ENCODE results near the gene DAZL.
"Not testable (repeated sequence)": the region's sequence is repeated elsewhere in the genome, so short reads cannot be mapped to it uniquely, and the experiment has no call there.

Gene DAZL, protein sequence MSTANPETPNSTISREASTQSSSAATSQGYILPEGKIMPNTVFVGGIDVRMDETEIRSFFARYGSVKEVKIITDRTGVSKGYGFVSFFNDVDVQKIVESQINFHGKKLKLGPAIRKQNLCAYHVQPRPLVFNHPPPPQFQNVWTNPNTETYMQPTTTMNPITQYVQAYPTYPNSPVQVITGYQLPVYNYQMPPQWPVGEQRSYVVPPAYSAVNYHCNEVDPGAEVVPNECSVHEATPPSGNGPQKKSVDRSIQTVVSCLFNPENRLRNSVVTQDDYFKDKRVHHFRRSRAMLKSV

DNA sequence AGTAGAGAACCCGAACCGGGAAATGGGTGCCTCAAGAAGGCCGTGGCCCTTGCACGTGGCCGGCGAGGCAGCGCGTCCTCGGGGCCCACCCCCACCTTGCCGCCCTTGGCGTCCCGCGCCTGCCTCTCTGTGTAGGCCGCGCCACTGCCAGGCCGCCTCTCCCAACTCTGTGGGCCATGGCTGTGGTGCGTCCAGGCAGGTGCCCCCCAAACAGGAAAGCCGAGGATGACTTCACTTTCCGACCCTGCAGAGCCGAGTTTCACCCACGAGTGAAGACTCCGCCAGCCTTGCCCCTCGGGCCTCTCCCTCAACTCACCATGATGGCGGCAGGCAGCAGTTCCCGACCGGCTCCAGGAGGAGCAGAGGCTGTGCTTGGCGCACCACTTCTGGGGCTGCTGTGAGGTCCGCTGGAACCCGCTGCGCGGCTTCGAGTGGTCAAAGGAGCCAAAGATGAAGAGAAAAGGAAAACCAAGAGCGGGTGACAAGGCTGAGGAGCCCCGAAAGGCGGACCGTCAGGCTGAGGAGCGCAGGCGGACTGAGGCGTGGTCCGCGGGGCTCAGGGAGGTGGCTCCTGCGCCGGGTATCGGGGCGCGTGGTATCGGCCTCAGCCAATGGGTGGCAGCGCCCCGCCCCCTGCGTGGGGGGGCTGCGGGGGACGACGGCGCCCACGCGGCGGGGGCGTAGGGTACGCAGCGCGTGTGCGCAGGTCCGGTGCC is at the start of gene DAZL:
TSS of gene DAZL (minus strand) at position 537 of the 716 bp plus-strand sequence. CDS start at position 319, 218 bp downstream.
- DNase-seq (ENCODE audit: low read depth) = no peak

DNA sequence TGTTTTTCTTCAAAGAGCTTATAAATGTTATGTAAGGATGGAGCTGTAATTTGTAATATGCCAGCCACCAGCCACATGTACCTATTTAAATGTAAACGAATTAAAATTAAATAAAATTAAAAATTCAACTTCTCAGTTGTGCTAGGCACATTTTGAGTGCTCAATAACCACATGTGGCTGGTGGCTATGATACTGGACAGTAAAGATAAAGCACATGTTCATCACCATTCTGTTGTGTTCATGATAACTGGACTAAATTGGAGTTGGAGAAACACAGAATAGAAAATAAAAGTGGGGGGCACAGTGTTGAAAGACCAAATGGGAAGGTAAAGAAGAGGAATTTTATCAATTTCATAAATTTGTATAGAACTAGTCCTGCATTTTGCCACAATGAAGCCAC is 49.8 kb upstream of the DAZL start:
- DNase-seq (ENCODE audit: low read depth) = no peak

DNA sequence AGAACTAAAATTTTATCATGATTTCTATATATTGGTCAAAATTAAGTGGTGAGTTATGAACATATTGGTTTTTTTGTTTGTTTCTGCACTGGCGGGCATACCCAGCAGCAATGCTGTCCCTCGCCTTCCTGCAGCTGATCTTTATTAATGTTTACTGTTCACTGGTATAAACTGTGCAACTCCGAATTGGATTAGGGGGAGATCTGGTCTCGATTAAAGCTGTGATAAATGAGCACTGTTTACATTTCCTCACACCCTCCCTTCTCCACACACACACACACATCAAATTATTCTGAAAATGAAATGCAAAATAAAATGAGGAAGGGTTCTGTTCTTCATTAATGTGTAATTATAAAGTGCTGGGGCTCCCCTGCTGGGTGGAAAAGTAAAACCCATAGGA is 48.5 kb upstream of the DAZL start:
- no peak for DNase-seq (ENCODE audit: low read depth)

DNA sequence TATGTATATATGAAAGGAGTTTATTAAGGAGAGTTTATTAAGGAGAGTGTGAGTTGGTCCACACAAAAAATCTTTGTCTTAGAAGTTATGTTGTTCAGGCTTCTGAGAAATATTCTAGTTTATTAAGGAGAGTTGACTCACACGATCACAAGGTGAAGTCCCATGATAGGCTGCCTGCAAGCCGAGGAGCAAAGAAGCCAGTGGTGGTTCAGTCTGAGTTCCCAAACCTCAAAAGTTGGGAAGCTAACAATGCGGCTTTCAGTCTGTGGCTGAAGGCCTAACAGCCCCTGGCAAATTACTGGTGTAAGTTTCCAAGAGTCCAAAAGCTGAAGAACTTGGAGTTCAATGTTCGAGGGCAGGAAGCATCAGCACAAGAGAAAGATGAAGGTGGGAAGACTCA is 42.4 kb upstream of the DAZL start:
- no peak for DNase-seq (ENCODE audit: low read depth)

DNA sequence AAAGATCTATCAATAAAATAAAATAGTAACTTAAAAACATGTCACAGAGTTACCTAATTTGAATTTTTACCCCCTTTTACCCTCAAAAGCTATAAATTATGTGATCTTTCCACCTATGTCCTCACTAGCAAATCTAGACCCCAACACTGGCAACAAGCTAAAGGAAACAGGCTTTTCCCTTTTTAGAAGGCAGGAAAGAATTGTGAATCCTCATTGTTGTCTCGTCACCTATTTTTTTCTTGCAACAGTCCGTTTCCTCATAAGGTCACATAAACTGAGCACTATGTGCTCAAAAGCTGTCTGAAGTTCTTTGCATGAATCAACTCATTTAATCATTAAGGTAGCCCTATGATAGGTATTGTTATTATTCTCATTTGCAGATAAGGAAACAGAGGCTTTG is 34.6 kb upstream of the DAZL start:
- DNase-seq (ENCODE audit: low read depth) = no peak

DNA sequence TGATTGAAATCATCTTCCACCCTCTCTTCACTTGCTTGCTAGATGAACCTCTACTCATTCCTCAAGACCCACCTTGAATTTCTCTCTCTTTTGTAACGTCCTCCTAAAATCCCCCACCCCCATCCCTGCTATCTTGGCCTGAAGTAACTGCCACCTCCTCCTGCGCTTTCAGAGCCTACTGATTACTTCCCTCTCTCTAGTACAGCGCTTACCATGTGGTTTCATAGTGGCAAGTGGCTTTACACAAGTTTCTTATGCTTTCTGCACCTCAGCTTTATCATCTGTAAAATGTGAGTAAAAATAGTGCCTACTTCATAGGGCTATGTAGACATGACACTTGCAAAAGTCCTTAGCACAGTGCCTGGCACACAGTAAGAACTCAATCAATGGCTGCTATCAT is 28.7 kb upstream of the DAZL start:
- DNase-seq (ENCODE audit: low read depth) = no peak

DNA sequence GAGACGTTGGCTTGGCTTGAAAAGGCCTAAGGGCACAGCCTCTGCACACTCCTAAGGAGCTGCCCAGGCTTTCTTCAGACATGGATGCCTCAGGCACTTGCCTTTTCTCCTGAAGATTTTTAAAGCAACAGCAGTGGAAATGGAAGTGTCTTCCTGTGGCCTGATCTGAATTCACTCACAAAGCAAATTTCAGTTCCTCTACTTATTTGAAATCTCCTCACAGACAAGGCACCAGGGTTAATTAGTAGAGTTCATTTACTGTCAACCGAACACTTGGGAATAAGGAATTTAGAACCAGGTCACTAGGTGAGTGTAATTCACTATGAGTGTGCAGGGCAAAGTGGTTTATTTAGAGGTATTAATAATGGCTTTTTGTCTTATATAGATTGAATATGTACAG is 27.2 kb upstream of the DAZL start:
- no peak for DNase-seq (ENCODE audit: low read depth)

DNA sequence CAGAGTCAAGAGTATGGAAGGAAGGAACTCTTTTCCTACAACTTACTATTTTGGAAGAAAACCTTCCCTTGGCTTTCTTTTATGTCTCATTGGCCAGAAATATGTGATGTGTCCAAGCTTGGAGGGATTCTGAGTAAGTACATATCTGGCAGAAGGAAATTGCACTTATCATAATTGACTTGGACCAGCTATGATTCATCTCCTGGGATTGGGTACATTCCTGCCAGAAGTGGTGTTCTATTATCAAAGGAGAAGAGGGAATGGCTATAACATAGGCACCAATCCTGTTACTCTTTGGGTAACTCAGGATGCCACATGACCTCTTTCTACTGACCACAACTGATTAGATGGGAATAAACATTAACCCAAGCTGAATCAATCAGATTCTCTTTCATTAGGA is 13.5 kb upstream of the DAZL start:
- no peak for DNase-seq (ENCODE audit: low read depth)

DNA sequence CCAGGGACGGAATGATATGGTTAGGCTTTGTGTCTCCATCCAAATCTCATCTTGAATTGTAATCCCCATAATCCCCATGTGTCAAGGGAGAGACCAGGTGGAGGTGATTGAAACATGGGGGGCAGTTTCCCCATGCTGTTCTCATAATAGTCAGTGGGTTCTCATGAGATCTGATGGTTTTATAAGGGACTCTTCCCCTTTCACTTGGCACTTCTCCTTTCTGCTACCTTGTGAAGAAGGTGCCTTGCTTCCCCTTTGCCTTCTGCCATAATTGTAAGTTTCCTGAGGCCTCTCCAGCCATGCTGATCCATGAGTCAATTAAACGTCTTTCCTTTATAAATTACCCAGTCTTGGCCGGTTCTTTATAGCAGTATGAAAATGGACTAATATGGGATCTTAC is 11.9 kb upstream of the DAZL start:
- not testable (repeated sequence) for DNase-seq (ENCODE audit: low read depth)

DNA sequence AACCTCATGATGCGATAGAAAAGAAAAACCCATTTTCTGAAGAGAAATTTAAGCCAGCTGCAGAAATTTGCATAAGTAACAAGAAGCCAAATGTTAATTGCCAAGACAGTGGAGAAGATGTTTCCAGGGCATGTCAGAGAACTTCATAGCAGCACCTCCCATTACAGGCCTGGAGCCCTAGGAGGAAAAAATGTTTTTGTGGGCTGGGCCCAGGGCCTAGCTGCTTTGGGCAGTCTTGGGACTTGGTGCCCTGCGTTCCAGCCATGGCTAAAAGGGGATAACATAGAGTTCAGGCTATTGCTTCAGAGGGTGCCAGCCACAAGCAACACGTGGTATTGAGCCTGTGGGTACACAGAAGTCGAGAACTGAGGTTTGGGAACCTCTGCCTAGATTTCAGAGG is 10.9 kb upstream of the DAZL start:
- DNase-seq (ENCODE audit: low read depth) = no peak

DNA sequence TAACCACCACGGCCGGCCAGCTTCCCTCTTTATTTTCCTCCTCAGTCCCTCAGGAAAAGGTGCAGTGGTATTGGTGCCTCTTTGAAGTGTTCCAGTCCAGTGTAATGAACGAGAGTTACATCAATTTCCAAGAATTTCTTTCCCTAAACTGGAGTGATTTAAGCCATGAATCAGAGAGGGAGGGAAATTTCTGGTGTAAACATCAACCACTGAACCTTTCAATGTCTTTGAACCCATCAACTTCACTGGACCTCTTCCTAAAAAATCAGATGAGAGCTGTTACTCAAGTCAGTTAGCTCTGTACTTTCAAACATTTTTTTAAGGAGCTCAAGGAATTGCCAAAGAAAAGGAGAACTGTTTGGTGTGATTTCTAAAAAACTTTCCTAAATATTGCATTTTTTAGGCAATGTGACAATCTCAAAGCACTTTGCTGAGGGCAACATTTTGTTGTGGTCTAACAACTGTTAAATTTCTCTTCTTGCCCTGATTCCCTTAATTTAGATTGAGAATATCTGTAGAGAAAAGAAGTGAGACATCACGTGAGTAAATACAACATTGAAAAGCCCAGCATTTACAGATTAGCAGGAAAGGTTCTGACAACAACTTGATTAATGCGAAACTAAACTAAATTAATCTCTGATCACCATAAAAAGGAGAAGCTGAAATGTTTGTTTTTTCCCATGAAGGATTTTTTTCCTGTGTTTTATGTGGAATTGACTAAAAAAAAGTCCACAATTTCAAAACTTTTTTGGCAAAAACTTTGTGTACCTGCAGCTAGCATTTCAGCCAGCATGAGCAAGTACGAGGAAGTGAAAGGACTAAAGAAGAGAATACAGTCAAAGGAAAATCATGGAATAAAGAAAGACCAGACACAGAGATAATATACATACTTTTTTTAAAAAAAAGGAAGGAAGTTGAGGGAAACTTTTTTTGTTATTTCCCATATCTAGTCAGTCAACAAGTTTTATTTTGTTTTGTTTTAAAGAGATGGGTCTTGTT is 9.1 kb upstream of the DAZL start:
- DNase-seq (ENCODE audit: low read depth) = no peak

DNA sequence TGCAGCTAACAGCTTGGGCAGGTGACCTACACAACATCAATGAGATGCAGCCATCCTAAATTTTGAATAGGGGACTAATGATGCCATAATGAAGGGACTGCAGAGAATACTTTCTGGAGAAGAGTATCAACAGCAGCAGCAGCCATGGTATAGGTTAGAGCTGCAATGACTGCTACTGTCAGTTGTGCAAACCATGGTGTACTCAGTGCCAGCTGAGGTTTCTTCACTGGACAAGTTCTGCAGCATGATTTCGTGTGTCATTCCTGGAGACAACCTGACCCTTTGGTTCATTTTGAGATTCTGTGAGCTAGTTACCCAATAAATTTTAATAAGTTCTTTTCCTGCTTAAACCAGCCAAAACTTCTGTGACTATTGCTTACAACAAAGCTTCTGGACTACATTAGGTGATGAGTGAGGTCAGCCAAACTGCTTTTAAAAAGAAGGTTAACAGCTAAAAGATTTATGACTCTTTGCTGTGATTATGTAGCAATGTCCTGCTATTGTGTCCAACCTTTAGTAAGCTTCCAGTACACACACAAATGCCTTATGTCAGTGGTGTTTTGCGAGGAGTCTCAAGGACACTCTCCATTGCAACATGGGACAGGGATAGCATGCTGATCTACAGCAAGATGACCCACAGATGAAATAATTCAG is 4.8 kb upstream of the DAZL start:
- no peak for DNase-seq (ENCODE audit: low read depth)

DNA sequence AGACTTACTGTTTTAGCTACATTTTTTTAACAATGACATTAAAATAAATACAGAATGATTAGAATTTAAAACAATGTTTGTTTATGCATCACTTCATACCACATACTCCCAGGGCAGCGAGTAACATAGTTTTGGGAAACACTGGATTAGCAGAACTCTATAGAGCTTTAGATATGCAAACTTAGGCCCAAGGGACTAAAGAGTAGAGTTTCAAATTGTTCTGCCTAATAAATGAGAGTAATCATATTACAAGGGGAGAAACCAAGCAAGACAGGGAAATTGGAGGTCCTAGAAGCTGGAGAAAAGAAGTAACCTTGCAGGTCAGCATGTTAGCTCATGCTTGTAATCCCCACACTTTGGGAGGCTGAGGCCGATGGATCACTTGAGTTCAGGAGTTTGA is 3.6 kb upstream of the DAZL start:
- no peak for DNase-seq (ENCODE audit: low read depth)

DNA sequence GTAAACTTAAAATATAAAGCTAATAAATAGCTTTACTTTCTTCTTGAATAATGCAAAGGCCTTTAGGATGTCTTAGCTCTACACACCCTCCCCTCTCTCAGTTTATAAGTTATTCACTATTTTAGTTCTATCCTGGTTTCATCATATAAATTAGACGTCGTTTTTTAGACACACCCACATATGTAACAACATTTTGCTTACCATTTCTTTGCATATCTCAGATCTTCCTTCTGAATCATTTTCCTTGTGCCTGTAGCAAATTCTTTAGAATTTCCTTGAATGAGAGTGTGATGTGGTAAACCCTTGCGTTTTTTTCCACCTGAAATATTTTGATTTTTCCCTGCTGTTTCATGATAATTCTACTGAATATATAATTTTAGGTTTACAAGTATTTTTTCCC is 2.5 kb upstream of the DAZL start:
- no peak for DNase-seq (ENCODE audit: low read depth)

DNA sequence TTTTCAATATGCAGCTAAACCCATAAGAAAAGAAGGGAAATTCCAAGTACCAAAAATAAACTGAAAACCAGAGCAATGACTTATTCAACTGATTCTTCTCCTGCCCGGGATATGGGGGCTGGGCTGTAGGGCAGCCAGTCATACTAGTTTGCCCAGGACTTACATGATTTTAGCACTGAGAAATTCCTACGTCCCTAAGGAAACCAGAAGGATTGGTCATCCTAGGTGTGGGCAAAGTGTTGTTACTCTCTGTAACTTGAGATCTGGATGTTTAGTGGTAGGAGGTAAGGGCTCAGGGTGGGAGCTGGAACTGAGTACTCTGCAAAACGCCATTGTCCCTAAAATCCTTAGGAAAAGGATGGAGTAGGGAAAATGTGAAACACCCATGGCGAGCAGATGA is 1.2 kb upstream of the DAZL start:
- no peak for DNase-seq (ENCODE audit: low read depth)

DNA sequence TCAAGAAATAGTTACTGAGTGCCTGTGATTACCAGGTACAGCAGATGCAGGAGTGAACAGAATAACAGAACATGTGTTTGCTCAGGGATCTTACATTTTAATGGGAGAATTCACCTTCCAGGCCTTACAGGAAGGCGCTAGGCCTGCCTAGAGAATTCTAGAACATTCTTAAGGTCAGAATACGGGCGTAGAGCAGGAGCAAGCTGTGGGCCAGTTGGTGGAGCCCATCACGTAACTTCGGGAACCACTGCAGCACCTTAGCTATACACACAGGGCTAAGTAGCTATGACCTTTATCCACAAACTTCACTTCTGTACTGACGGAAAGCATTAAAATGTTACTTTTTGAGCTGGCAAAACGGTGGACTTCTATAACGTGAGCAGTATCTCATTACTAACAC is 743 bp upstream of the DAZL start:
- DNase-seq (ENCODE audit: low read depth) = no peak

DNA sequence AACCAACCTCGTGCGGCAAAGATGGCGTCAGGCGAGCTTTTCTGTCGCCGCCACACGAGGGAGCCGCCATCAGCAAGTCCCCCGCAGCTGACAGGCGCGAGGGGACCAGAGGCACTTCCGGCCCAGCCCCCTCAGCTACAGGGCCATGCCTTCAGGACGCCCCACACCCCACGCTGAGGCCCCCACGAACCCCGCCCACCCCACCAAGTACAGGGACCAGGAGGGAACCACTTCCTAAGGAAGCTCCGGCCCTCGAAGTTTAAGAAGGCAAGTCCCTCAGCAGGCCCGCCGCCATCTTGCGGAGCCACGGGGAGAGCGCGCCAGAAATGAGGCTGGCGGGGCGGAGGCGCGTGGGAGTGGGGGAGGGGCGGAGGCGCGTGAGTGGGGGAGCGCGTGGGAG is 790 bp downstream of the DAZL start:
- DNase-seq (ENCODE audit: low read depth) = no peak

DNA sequence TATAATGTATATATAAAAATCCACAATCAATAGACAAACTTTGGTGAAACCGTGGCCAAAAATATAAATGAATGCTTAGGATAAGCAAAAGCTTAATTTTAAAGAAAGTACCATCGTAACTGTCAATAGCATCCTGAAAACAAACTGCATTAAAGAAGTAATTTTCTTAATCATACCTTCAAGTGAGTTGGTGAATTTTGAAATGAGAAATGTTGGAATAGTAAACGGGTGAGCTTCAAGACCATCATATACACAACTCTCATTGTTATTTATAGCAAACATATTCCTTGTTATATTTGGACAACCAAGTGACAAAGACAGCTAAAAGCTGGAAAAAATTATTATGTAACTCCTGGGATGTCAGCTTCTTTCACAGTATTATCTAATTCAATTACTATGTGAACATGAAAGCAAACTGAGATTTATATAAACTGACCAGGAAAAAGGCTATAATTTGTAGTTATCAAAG is 3.7 kb downstream of the DAZL start:
- DNase-seq (ENCODE audit: low read depth) = no peak

DNA sequence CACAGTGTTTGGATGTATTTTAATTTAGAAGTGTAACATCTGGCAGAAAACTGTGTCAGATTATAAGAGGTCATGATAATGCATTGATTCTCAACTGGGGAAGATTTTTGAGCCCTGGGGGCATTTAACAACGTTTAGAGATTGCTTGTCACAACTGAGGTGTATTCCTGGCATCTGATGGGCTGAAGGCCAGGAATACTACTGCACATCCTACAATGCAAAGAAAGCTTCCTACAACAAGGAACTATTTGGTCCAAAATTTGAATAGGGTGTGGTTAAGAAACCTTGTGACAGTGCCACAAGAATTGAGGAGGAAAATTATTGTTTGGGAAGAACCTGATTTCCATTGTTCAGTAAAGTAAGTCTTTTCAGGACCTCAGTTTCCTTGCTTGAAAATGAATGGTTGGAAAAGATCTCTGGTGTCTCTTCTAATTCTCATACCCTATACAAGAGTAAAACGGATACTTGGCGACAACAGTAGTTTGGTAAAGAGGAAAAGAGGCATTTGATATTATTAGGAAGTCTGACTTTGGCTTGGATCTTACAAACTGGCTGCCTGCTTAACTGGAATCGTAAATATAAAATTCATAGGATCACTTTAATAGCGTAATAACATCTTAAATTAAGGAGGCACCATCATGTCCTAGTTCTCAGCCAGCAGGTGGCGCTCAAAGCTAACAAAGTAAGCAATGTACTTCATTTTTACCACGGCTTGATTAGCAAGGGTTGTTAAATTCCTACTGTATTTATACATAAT is 4.3 kb downstream of the DAZL start:
- DNase-seq (ENCODE audit: low read depth) = peak; percentile 75

DNA sequence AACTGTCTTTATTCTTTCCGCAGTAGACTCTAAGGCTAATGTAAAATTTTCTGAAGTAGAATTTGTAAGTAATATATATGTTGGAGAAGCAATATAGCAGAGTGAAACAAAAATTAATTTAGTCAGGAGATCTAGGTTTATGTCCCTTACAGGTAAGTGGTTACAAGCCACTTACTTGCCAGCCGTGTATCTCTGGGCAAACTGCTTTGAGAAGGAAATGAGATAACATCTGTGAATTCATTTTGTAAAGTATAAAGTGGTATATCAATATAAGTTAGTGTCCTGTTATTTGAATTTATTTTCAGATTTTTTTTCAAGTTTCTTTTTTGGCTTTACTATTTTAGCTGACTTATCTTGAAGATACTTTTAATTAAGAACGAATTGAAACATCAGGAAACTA is 5.5 kb downstream of the DAZL start:
- DNase-seq (ENCODE audit: low read depth) = no peak

DNA sequence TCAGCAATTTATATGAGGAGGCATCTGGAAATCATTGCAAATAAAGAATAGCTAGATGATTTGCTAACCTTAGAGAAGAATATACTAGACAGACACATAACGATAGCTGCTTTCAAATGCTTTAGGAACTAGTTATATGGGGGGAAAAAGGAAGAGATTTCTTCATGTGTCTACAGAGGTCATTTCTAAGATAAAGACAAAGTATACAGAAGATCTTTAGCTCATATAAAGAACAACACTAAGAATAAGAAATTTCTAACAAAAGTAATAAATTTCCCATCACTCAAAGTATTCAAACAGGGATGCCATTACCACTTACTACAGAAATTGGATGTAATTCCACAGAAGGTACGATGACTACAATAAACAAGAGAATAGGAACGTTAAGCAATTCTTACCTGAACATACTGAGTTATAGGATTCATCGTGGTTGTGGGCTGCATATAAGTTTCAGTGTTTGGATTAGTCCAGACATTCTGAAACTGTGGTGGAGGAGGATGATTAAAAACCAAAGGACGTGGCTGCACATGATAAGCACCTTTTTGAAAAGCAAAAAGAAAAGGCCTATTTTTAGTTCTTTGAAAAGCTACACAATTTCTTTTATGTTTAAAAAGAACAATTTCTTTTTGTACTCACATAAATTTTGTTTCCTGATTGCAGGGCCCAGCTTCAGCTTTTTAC is 8.7 kb downstream of the DAZL start:
- no peak for DNase-seq (ENCODE audit: low read depth)

All from activated gamma-delta T cell treated with anti-CD3 and anti-CD28 coated beads, Interleukin-2, amount 50 U/mL, for 16 hours (primary cell).